Measurements from ENCODE around the gene TSSK1B. TPM values are rescaled to one million over a fixed set of nuclear protein-coding genes. Genes with fewer than 3 reads are reported as not detected.

Gene TSSK1B
- total RNA-seq, 1 donor from 2014 or later, result not detected

DNA sequence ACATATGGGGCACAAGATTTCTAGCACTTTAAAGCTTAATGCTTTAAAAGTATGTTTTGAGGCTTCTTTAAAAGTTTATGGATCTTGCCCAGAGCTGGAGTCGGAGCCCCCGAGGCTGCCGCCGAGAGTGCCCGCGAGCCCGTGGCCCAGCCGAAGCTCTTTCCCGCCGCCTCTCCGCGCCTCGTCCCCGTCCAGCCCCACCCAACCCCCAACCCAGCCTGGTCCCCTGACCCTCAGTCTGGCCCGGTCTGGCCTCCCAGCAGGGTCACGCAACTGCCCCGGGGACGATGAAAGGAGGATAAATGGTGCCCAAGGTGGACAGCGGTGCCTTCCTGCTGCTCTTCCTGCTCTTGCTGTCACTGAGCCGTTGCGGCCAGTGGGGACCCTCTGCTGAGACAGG is 1.7 kb downstream of the TSSK1B start:
- no peak for DNase-seq (ENCODE audit: low spot score)
- no peak overlapping the region for H3K27ac Mint-ChIP-seq (ENCODE audit: unreplicated experiment)
- peaks cover 1% of the 10 kb centered on the region for H3K27me3 Mint-ChIP-seq (ENCODE audit: unreplicated experiment)
- TF ChIP-seq, protein P1, sequence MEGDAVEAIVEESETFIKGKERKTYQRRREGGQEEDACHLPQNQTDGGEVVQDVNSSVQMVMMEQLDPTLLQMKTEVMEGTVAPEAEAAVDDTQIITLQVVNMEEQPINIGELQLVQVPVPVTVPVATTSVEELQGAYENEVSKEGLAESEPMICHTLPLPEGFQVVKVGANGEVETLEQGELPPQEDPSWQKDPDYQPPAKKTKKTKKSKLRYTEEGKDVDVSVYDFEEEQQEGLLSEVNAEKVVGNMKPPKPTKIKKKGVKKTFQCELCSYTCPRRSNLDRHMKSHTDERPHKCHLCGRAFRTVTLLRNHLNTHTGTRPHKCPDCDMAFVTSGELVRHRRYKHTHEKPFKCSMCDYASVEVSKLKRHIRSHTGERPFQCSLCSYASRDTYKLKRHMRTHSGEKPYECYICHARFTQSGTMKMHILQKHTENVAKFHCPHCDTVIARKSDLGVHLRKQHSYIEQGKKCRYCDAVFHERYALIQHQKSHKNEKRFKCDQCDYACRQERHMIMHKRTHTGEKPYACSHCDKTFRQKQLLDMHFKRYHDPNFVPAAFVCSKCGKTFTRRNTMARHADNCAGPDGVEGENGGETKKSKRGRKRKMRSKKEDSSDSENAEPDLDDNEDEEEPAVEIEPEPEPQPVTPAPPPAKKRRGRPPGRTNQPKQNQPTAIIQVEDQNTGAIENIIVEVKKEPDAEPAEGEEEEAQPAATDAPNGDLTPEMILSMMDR (IDR thresholded peaks at IDR 0.05; ENCODE audit: unreplicated experiment), result no peak
- peaks cover 3% of the 10 kb centered on the region for H3K4me1 Mint-ChIP-seq (ENCODE audit: unreplicated experiment)
- no peaks in the 10 kb centered on the region for H3K36me3 Mint-ChIP-seq (ENCODE audit: low read depth, unreplicated experiment)
- peak overlapping the region; percentile 23 for H3K4me3 Mint-ChIP-seq (ENCODE audit: unreplicated experiment)
- H3K9me3 Mint-ChIP-seq (ENCODE audit: unreplicated experiment), result no peaks in the 10 kb centered on the region

DNA sequence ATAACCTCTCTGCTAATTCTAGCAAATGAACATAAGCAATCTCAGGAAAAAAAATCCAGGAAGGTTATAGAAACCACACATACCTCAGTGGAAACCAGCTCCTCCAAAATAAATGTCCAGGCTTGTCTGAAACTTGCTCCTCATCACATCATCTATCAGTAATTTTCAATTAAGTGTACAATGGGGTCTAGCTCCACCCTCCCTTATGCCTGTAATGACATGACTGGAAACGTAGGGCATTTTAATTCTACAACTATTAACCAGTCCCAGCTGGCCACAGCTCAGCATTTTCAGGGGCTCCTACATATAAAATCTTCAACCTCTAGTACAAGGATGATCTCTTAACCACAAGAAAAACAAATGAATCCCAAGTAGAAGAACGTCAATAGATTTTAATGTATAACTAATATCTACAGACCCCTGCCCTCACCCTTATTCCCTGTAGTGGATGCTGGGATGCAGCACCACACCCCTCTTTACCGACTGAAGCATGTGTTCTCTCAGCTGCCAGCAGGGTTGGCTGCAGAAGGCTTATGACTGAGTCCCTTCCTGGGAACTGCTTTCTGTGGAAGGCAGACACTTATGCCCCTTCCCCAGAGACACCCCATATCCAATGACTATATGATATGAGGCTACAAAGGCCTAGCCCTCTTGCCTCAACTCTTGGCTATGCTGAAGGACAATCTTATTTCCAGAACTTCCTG is 6.8 kb downstream of the TSSK1B start:
- Mint-ChIP-seq H3K9me3 (ENCODE audit: unreplicated experiment) (no peaks in the 10 kb centered on the region), H3K4me1 (ENCODE audit: unreplicated experiment) (no peaks in the 10 kb centered on the region), H3K27me3 (ENCODE audit: unreplicated experiment) (peaks cover 1% of the 10 kb centered on the region), H3K36me3 (ENCODE audit: low read depth, unreplicated experiment) (no peaks in the 10 kb centered on the region), H3K27ac (ENCODE audit: unreplicated experiment) (no peak overlapping the region), H3K4me3 (ENCODE audit: unreplicated experiment) (no peak overlapping the region)
- TF ChIP-seq, protein P1 (IDR thresholded peaks at IDR 0.05; ENCODE audit: unreplicated experiment), result no peak
- no peak for DNase-seq (ENCODE audit: low spot score)

GRCh38 chr5:113425909-113426308 is 8.9 kb downstream of the TSSK1B start:
- H3K4me3 Mint-ChIP-seq (ENCODE audit: unreplicated experiment), result no peak overlapping the region

DNA sequence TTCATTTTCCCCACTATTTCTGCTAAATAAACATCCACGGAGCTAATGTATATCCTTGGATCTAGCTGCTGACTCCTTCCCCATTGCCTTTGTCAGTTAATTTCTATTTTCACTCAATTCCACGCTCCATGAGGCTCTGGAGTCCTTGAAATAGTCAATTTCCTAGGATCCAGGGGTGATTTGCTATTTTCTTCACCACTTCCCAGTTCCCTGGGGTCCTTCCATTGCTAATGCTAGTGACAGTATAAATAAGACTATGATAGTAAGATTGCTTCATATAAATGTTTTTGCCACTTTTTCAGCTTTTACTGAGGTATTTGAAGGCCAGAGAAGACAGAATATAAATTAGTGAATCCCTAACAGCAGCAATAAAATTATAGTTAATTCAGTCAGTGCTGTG is 13.1 kb downstream of the TSSK1B start:
- H3K4me1 Mint-ChIP-seq (ENCODE audit: unreplicated experiment), result peaks cover 4% of the 10 kb centered on the region
- TF ChIP-seq, protein P1 (IDR thresholded peaks at IDR 0.05; ENCODE audit: unreplicated experiment), result no peak
- H3K4me3 Mint-ChIP-seq (ENCODE audit: unreplicated experiment), result no peak overlapping the region
- no peak overlapping the region for H3K27ac Mint-ChIP-seq (ENCODE audit: unreplicated experiment)
- DNase-seq (ENCODE audit: low spot score), result no peak
- no peaks in the 10 kb centered on the region for H3K9me3 Mint-ChIP-seq (ENCODE audit: unreplicated experiment)
- no peaks in the 10 kb centered on the region for H3K27me3 Mint-ChIP-seq (ENCODE audit: unreplicated experiment)
- H3K36me3 Mint-ChIP-seq (ENCODE audit: low read depth, unreplicated experiment), result no peaks in the 10 kb centered on the region

More at GRCh38 chr5:113425909-113426308, 8.9 kb downstream of the TSSK1B start:
- TF ChIP-seq, protein P1 (IDR thresholded peaks at IDR 0.05; ENCODE audit: unreplicated experiment), result no peak
- H3K4me1 Mint-ChIP-seq (ENCODE audit: unreplicated experiment), result peaks cover 4% of the 10 kb centered on the region
- H3K36me3 Mint-ChIP-seq (ENCODE audit: low read depth, unreplicated experiment), result no peaks in the 10 kb centered on the region
- DNase-seq (ENCODE audit: low spot score), result no peak
- H3K9me3 Mint-ChIP-seq (ENCODE audit: unreplicated experiment), result no peaks in the 10 kb centered on the region
- no peak overlapping the region for H3K27ac Mint-ChIP-seq (ENCODE audit: unreplicated experiment)
- H3K27me3 Mint-ChIP-seq (ENCODE audit: unreplicated experiment), result peaks cover 1% of the 10 kb centered on the region

DNA sequence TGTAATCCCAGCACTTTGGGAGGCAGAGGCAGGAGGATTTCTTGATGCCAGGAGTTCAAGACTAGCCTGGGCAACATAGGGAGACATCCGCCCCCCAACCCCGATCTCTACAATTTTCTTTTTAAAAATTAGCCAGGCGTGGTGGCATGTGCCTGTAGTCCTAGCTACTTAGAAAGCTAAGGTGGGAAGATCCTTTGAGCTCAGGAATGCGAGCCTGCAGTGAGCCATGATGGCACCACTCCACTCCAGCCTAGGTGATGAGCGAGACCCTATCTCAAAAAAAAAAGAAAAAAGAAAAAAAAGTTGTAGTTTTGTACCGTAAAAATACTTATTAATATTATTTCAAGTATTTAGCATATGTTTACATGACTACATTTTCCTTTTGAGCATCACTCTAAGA is 29.3 kb downstream of the TSSK1B start:
- H3K4me1 Mint-ChIP-seq (ENCODE audit: unreplicated experiment), result no peaks in the 10 kb centered on the region
- H3K36me3 Mint-ChIP-seq (ENCODE audit: low read depth, unreplicated experiment), result no peaks in the 10 kb centered on the region
- no peak overlapping the region for H3K4me3 Mint-ChIP-seq (ENCODE audit: unreplicated experiment)

More for the DNA sequence above, 29.3 kb downstream of the TSSK1B start:
- Mint-ChIP-seq H3K27me3 (ENCODE audit: unreplicated experiment) (no peaks in the 10 kb centered on the region), H3K9me3 (ENCODE audit: unreplicated experiment) (no peaks in the 10 kb centered on the region), H3K27ac (ENCODE audit: unreplicated experiment) (no peak overlapping the region)
- TF ChIP-seq, protein P1 (IDR thresholded peaks at IDR 0.05; ENCODE audit: unreplicated experiment), result no peak
- no peak for DNase-seq (ENCODE audit: low spot score)

Data from endothelial cell (in vitro differentiated cells).